CD14-positive monocyte (primary cell): Measurements from ENCODE around the gene KRT25. TPM values are rescaled to one million over a fixed set of nuclear protein-coding genes. Genes with fewer than 3 reads are reported as not detected.
A peak's percentile ranks its signal among the peaks of the same experiment; 100 is the strongest.

Source experiments
- DNase-seq, 3 donors: peaks; one replicate each; pipeline ENCODE4 v3.0.0-alpha.2; 2011 to 2022
- H2AFZ ChIP-seq: 2 replicates; pipeline ENCODE4 v1.6.0; 2012; ENCODE audit warnings: mild to moderate bottlenecking, low read depth, low read length, inconsistent platforms; ENCODE audit not compliant: insufficient read depth, poor library complexity, severe bottlenecking
- H3K27ac ChIP-seq, 2 donors: 1 replicate in 1 of 2; 2 replicates in 1 of 2; pipeline ENCODE4 v1.5.1; 2012 to 2013; ENCODE audit warnings: low read length in 2 of 2, control low read depth in 1 of 2, inconsistent platforms in 1 of 2, low read depth in 1 of 2, mild to moderate bottlenecking in 1 of 2
- H3K27me3 ChIP-seq, 2 donors: one replicate each; pipeline versions ENCODE4 v1.6.0 to v1.6.1; 2011 to 2013; ENCODE audit warnings: low read length in 2 of 2; ENCODE audit not compliant: control insufficient read depth in 2 of 2, insufficient read depth in 2 of 2
- H3K36me3 ChIP-seq, 2 donors: replicated peaks in 1 of 2; 1 replicate in 1 of 2; 2 replicates in 1 of 2; pipeline versions ENCODE4 v1.5.1 to v1.6.1; 2012 to 2013; ENCODE audit warnings: low read length in 2 of 2, control low read depth in 1 of 2, inconsistent platforms in 1 of 2, mild to moderate bottlenecking in 1 of 2; ENCODE audit not compliant: insufficient read depth in 2 of 2, control insufficient read depth in 1 of 2
- H3K4me1 ChIP-seq, 2 donors: 1 replicate in 1 of 2; 2 replicates in 1 of 2; pipeline versions ENCODE4 v1.5.1 to v1.6.1; 2012 to 2013; ENCODE audit warnings: low read length in 2 of 2, control low read depth in 1 of 2, inconsistent platforms in 1 of 2, mild to moderate bottlenecking in 1 of 2, moderate library complexity in 1 of 2; ENCODE audit not compliant: insufficient read depth in 2 of 2, control insufficient read depth in 1 of 2
- H3K4me2 ChIP-seq: replicated peaks from 2 replicates; pipeline ENCODE3; 2012; ENCODE audit warnings: low read length, moderate library complexity, mild to moderate bottlenecking; ENCODE audit not compliant: poor library complexity, severe bottlenecking; ENCODE audit errors: extremely low read depth
- H3K4me3 ChIP-seq, 3 experiments: fragments of 200-600 bp in 1 of 3; sonication (generic) in 1 of 3; replicated peaks in 1 of 3; 1 replicate in 2 of 3; 2 replicates in 1 of 3; pipeline ENCODE4 v1.5.1; 2011 to 2013; ENCODE audit warnings: low read length in 3 of 3, mild to moderate bottlenecking in 3 of 3, control low read depth in 2 of 3, low read depth in 2 of 3, inconsistent platforms in 1 of 3, moderate library complexity in 1 of 3
- H3K79me2 ChIP-seq: 2 replicates; pipeline ENCODE4 v1.6.0; 2012; ENCODE audit warnings: mild to moderate bottlenecking, control low read depth, inconsistent platforms, low read length, moderate library complexity; ENCODE audit not compliant: insufficient read depth
- H3K9ac ChIP-seq: 2 replicates; pipeline ENCODE4 v1.6.0; 2017; ENCODE audit warnings: low read length, mild to moderate bottlenecking; ENCODE audit not compliant: insufficient read depth, poor library complexity, severe bottlenecking
- H3K9me3 ChIP-seq, 2 donors: replicated peaks in 1 of 2; 1 replicate in 1 of 2; 2 replicates in 1 of 2; pipeline versions ENCODE4 v1.5.1 to v1.6.1; 2012 to 2013; ENCODE audit warnings: low read length in 2 of 2, control low read depth in 1 of 2; ENCODE audit not compliant: control insufficient read depth in 1 of 2, insufficient read depth in 1 of 2
- H4K20me1 ChIP-seq: 2 replicates; pipeline ENCODE4 v1.6.0; 2012; ENCODE audit warnings: mild to moderate bottlenecking, low read length, control low read depth, moderate library complexity; ENCODE audit not compliant: insufficient read depth
- H3K27ac Mint-ChIP-seq, 7 donors: one replicate each; pipeline ENCODE4 v1.8.0; 2020; ENCODE audit warnings: mild to moderate bottlenecking in 7 of 7, mixed read lengths in 7 of 7, moderate library complexity in 6 of 7, inconsistent platforms in 2 of 7
- H3K27me3 Mint-ChIP-seq, 3 donors: one replicate each; pipeline ENCODE4 v1.8.0; 2021 to 2022; ENCODE audit warnings: low read depth in 3 of 3, mild to moderate bottlenecking in 3 of 3, mixed read lengths in 3 of 3, moderate library complexity in 3 of 3, inconsistent platforms in 1 of 3
- H3K36me3 Mint-ChIP-seq, 2 donors: one replicate each; pipeline ENCODE4 v1.8.0; 2020; ENCODE audit warnings: mixed read lengths in 2 of 2, inconsistent platforms in 1 of 2, mild to moderate bottlenecking in 1 of 2
- H3K4me1 Mint-ChIP-seq: one replicate; pipeline ENCODE4 v1.8.0; 2020; ENCODE audit warnings: mild to moderate bottlenecking, mixed read lengths
- H3K4me3 Mint-ChIP-seq, 2 donors: one replicate each; pipeline ENCODE4 v1.8.0; 2020; ENCODE audit warnings: mild to moderate bottlenecking in 2 of 2, mixed read lengths in 2 of 2, moderate library complexity in 1 of 2
- H3K9me3 Mint-ChIP-seq, 7 donors: one replicate each; pipeline ENCODE4 v1.8.0; 2020 to 2022; ENCODE audit warnings: mixed read lengths in 7 of 7, mild to moderate bottlenecking in 6 of 7, moderate library complexity in 6 of 7, inconsistent platforms in 2 of 7
- CTCF ChIP-seq: fragments of 200-600 bp; IDR thresholded peaks from one replicate; pipeline ENCODE4 v1.8.0; 2022; ENCODE audit warnings: antibody characterized with exemption, mild to moderate bottlenecking
- WGBS: methylation state at CpG from one replicate; pipeline ENCODE4 v1.1.5; 2013; ENCODE audit warnings: missing lambda C conversion rate; ENCODE audit not compliant: insufficient coverage; 5-methylcytosine and 5-hydroxymethylcytosine counted together
- intact Hi-C, 2 donors: fragments of 100-400 bp; cut with micrococcal nuclease; formaldehyde crosslinking; loops; one replicate each; pipeline versions ENCODE4 v1.15.0 to v1.15.1; 2023
- polyA plus RNA-seq, 3 donors: library from polyadenylated mRNA; depleted of rRNA in 1 of 3; unstranded in 2 of 3; stranded (reverse) in 1 of 3; fragments of 300-500 nt in 2 of 3; fragments of >200 nt in 1 of 3; fragmentation: Illumina TruSeq in 2 of 3; gene quantifications; 1 replicate in 2 of 3; 2 replicates in 1 of 3; pipeline ENCODE4 v1.2.3, GENCODE V29; 2012 to 2021

KRT25 gene
- polyA plus RNA-seq, 3 donors, result not detected

- Histone ChIP-seq H3K27me3 (peaks cover under 1 to 13% of the 10 kb centered on the region in 2 donors), H2AFZ (no peak overlapping the region), H4K20me1 (no peaks in the 10 kb centered on the region), H3K9me3 (no peaks in the 10 kb centered on the region), H3K4me2 (no peak overlapping the region), H3K27ac (no peak overlapping the region), H3K4me1 (no peaks in the 10 kb centered on the region), H3K9ac (no peak overlapping the region), H3K4me3 (no peak overlapping the region), H3K36me3 (no peaks in the 10 kb centered on the region), H3K79me2 (no peaks in the 10 kb centered on the region)
- H3K36me3 Mint-ChIP-seq, result no peaks in the 10 kb centered on the region
- H3K27ac Mint-ChIP-seq, result no peak overlapping the region
- no peaks in the 10 kb centered on the region for H3K4me1 Mint-ChIP-seq
- peaks cover 0 to 3% (median 0%) of the 10 kb centered on the region in 7 donors for H3K9me3 Mint-ChIP-seq
- intact Hi-C loops, result no loop called here
- H3K4me3 Mint-ChIP-seq, result no peak overlapping the region
- DNase-seq, result no peak
- H3K27me3 Mint-ChIP-seq, result peaks cover 16 to 37% (median 34%) of the 10 kb centered on the region in 3 donors
- 71% methylated on average over 1 of the region's 3 CpGs for WGBS
- TF ChIP-seq CTCF, result no peak
Observed at GRCh38 chr17:40717776-40718175, 37.4 kb downstream of the KRT25 start.

GRCh38 chr17:40714473-40714872 lies 40.7 kb downstream of the KRT25 start:
- intact Hi-C loops, result no loop called here
- H3K4me1 ChIP-seq, result no peaks in the 10 kb centered on the region
- H3K4me2 ChIP-seq, result no peak overlapping the region
- H4K20me1 ChIP-seq, result no peaks in the 10 kb centered on the region
- no peak overlapping the region for H3K4me3 ChIP-seq
- Mint-ChIP-seq H3K36me3 (no peaks in the 10 kb centered on the region), H3K4me3 (peak overlapping the region in 1 of 2 donors; percentile 31), H3K27me3 (peaks cover 23 to 33% (median 28%) of the 10 kb centered on the region in 3 donors), H3K9me3 (peaks cover 0 to 5% (median 0%) of the 10 kb centered on the region in 7 donors), H3K4me1 (no peaks in the 10 kb centered on the region), H3K27ac (no peak overlapping the region)
- H2AFZ ChIP-seq, result no peak overlapping the region
- no peak for DNase-seq
- H3K27me3 ChIP-seq, result peaks cover 0 to 8% of the 10 kb centered on the region in 2 donors
- TF ChIP-seq CTCF, result no peak
- no peak overlapping the region for H3K27ac ChIP-seq
- H3K36me3 ChIP-seq, result no peaks in the 10 kb centered on the region
- 80% methylated on average over 3 of the region's 6 CpGs for WGBS
- H3K9me3 ChIP-seq, result no peaks in the 10 kb centered on the region
- no peak overlapping the region for H3K9ac ChIP-seq
- no peaks in the 10 kb centered on the region for H3K79me2 ChIP-seq
